GM21619 (cell line): Measurements from ENCODE around the gene KLHDC7A.
"Not testable (repeated sequence)": the region's sequence is repeated elsewhere in the genome, so short reads cannot be mapped to it uniquely, and the experiment has no call there.

Experiments
- ATAC-seq: cut with Tn5 transposase; IDR thresholded peaks from one replicate; pipeline ENCODE4 v1.9.1; 2021; ENCODE audit not compliant: unreplicated experiment

Gene KLHDC7A

GRCh38 chr1:18480315-18481189 is at the start of gene KLHDC7A:
TSS of gene KLHDC7A (plus strand) at chr1:18480930. CDS start at chr1:18480982, 52 bp downstream.
- ATAC-seq, result no peak

GRCh38 chr1:18434041-18434440 is 46.7 kb upstream of the KLHDC7A start:
- ATAC-seq, result no peak

GRCh38 chr1:18440385-18441226 is 40.1 kb upstream of the KLHDC7A start:
- ATAC-seq, result no peak

GRCh38 chr1:18443587-18444520 is 36.9 kb upstream of the KLHDC7A start:
- ATAC-seq, result no peak

GRCh38 chr1:18444563-18444962 is 36.2 kb upstream of the KLHDC7A start:
- ATAC-seq, result no peak

GRCh38 chr1:18446751-18447150 is 34.0 kb upstream of the KLHDC7A start:
- ATAC-seq, result no peak

- no peak for ATAC-seq
Measured at GRCh38 chr1:18447509-18448220, 33.1 kb upstream of the KLHDC7A start.

- no peak for ATAC-seq
Measured at GRCh38 chr1:18448889-18449288, 31.8 kb upstream of the KLHDC7A start.

- no peak for ATAC-seq
Measured at GRCh38 chr1:18452550-18452949, 28.2 kb upstream of the KLHDC7A start.

GRCh38 chr1:18458133-18459092 is 22.3 kb upstream of the KLHDC7A start:
- ATAC-seq, result no peak

- ATAC-seq, result no peak
Measured at GRCh38 chr1:18461656-18462055, 19.1 kb upstream of the KLHDC7A start.

- ATAC-seq, result not testable (repeated sequence)
Measured at GRCh38 chr1:18462517-18462916, 18.2 kb upstream of the KLHDC7A start.

GRCh38 chr1:18463063-18463462 is 17.7 kb upstream of the KLHDC7A start:
- no peak for ATAC-seq

GRCh38 chr1:18463984-18464664 is 16.6 kb upstream of the KLHDC7A start:
- ATAC-seq, result no peak

- no peak for ATAC-seq
Measured at GRCh38 chr1:18464665-18465050, 16.1 kb upstream of the KLHDC7A start.

- ATAC-seq, result no peak
Measured at GRCh38 chr1:18466676-18467075, 14.1 kb upstream of the KLHDC7A start.

GRCh38 chr1:18468570-18468969 is 12.2 kb upstream of the KLHDC7A start:
- no peak for ATAC-seq

GRCh38 chr1:18469514-18469913 is 11.2 kb upstream of the KLHDC7A start:
- no peak for ATAC-seq
